Spinal cord (tissue), 10 donors: ENCODE data around the gene NDUFA5. TPM values are rescaled to one million over a fixed set of nuclear protein-coding genes. Genes with fewer than 3 reads are reported as not detected.
A peak's percentile ranks its signal among the peaks of the same experiment; 100 is the strongest.

Source experiments
- DNase-seq, 6 donors: peaks; one replicate each; pipeline versions ENCODE4 v3.0.0 to v3.0.0-alpha.2; 2013 to 2015; ENCODE audit warnings: low spot score in 6 of 6, low read depth in 4 of 6
- H3K27ac ChIP-seq: one replicate; pipeline ENCODE4 v1.5.1; 2013; ENCODE audit warnings: low read depth, low read length, control low read depth
- H3K27me3 ChIP-seq: one replicate; pipeline ENCODE4 v1.6.1; 2013; ENCODE audit warnings: low read length; ENCODE audit not compliant: control insufficient read depth, insufficient read depth
- H3K36me3 ChIP-seq: one replicate; pipeline ENCODE4 v1.6.1; 2013; ENCODE audit warnings: low read length; ENCODE audit not compliant: control insufficient read depth, insufficient read depth
- H3K4me1 ChIP-seq: one replicate; pipeline ENCODE4 v1.6.1; 2013; ENCODE audit warnings: low read length; ENCODE audit not compliant: control insufficient read depth, insufficient read depth
- H3K4me3 ChIP-seq: one replicate; pipeline ENCODE4 v1.5.1; 2013; ENCODE audit warnings: low read depth, low read length, control low read depth
- H3K9me3 ChIP-seq: one replicate; pipeline ENCODE4 v1.6.1; 2013; ENCODE audit warnings: low read length; ENCODE audit not compliant: control insufficient read depth, insufficient read depth
- WGBS: methylation state at CpG from one replicate; pipeline ENCODE4 v1.1.5; 2013; ENCODE audit warnings: missing lambda C conversion rate; ENCODE audit not compliant: insufficient coverage; 5-methylcytosine and 5-hydroxymethylcytosine counted together
- polyA plus RNA-seq, 2 donors: library from polyadenylated mRNA; unstranded; fragments of 120-200 nt; gene quantifications; one replicate each; pipeline ENCODE4 v1.2.1, GENCODE V29; 2013; ENCODE audit not compliant: insufficient read length in 2 of 2
- total RNA-seq, 2 donors: library from RNA; depleted of rRNA in 1 of 2; stranded (reverse); fragments of 120-200 nt in 1 of 2; fragments of >200 nt in 1 of 2; gene quantifications; one replicate each; pipeline versions ENCODE4 v1.2.3 to v1.2.4, GENCODE V29; 2013 to 2014
- donor health status: healthy.

Gene NDUFA5
- total and polyA plus RNA-seq, 4 donors: 99.9 to 259 (median 184) TPM

DNA sequence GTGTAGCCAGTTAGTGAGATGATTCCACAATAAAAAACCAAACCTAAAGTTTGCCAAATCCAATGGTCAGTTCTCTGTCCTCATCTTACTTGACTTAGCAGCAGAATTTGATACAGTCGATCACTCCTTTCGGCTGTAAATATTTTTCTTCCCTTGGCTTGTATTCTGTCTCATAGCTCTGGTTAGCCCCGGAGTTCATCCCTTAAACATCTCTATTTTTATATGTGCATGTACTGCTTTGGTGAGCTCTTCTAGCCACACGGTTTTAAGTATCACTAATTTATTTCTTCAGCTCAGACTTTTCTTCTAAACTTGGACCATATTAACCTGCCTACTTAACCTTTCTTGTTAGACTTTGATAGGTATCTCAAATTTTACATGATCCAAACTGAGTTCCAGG, 26.2 kb upstream of the NDUFA5 start:
- Histone ChIP-seq H3K27ac (no peak overlapping the region), H3K4me3 (no peak overlapping the region), H3K9me3 (no peaks in the 10 kb centered on the region), H3K27me3 (no peaks in the 10 kb centered on the region), H3K4me1 (no peaks in the 10 kb centered on the region), H3K36me3 (no peaks in the 10 kb centered on the region)
- DNase-seq: no peak
- WGBS: 100% methylated on average over 1 of the region's 4 CpGs

DNA sequence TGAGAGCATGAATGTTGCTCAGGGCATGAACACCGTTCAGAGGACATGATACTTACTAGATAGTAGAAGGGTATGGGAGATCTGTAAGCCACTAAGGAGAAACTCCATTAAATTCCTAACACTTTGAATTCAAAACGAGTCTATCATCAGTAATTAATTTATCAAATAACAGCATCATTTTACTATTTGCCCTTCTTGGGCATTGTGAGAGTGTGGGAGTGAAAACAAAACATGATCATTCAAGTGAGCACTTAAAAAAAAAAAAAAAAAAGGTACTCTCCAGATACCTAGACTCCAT, 23.5 kb upstream of the NDUFA5 start:
- H3K4me1 ChIP-seq: no peaks in the 10 kb centered on the region
- no peak for DNase-seq
- no CpG with 5 or more reads among the region's 2 CpGs for WGBS
- H3K9me3 ChIP-seq: no peaks in the 10 kb centered on the region
- H3K27me3 ChIP-seq: no peaks in the 10 kb centered on the region
- H3K27ac ChIP-seq: no peak overlapping the region
- no peaks in the 10 kb centered on the region for H3K36me3 ChIP-seq
- no peak overlapping the region for H3K4me3 ChIP-seq

DNA sequence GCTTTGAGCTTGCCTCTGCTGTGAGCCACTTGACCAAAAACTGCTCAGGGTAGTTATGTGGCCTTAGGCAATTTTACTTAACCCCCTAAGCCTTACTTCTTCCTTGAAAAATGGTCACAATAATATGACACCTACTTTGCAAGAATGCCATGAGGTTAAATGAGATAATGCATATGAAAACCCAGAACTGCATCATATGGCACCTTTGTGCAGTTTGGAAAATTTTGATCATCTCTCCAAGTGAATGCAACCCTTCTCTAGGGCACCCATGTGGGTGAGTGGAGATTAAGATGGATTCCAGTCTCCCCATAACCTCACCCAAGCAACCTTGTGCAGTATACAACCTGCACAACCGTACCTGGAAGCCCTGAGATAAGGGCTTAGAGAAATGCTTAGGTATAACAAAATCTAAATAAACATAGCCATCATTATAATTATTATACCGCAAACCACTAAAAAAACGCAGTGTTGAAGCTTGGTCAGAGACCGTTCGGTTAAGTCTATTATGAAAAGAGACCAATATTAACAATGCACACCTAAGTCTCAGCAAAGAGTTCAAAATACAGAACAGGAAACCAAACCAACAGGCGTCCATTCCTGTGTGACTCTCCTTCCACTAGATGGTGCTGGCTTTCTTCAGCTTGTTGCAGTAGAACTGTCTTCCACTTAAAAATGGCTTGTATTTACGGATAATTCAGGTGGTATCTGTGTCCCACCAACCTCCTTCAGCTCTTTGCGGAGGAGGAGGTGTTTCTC, 23.0 kb upstream of the NDUFA5 start:
- Histone ChIP-seq H3K27me3 (no peaks in the 10 kb centered on the region), H3K36me3 (no peaks in the 10 kb centered on the region), H3K4me3 (no peak overlapping the region), H3K4me1 (no peaks in the 10 kb centered on the region), H3K27ac (no peak overlapping the region), H3K9me3 (no peaks in the 10 kb centered on the region)
- peak in 3 of 6 donors; percentile 3 to 43 (median 29) for DNase-seq
- 22% methylated on average over 3 of the region's 8 CpGs for WGBS

DNA sequence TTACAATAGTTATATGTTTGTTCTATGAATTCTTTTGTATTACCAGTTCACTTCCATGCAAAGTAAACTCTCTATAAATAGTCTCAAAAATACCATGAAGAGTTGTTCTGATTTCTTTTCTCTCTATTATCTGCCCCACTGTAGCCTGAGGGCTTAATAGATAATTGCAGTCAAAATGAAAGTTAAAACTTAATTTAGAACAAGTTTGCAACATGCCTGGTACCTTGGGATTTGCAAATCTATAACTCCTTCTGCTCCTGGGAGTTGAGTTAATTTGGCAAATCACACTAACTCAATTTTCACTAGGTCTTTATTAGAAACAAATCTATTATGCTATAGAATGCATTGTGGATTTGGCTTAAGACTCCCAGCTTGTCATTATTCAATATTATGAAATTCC, 21.8 kb upstream of the NDUFA5 start:
- Histone ChIP-seq H3K27ac (no peak overlapping the region), H3K27me3 (no peaks in the 10 kb centered on the region), H3K4me3 (no peak overlapping the region), H3K4me1 (no peaks in the 10 kb centered on the region), H3K9me3 (no peaks in the 10 kb centered on the region), H3K36me3 (no peaks in the 10 kb centered on the region)
- peak in 1 of 6 donors; percentile 8 for DNase-seq

DNA sequence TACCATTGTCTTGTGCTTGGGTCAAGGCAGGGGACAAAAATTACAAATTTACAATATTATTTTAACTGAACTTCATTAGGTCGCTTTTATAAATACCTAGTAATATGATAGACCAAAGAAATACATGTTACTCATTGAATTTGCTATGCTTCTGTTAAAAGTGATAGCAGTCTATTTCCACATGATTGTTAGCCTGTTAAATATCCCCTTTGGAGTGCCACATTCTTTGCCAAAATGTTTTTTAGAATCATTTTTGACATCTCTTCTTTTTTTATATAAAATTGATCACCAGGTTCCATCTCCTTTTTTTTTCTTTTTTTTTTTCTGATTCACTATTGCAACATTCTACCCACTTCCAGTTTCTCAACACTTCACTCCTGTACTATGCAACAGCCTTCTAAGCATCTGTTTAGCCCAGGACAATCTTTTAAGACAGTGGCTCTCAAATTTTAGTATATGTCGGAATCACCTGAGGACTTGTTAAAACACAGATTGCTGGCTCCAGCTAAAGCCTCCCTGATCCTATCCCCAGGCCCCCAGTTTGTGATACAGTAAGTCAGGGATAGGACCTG, 16.4 kb upstream of the NDUFA5 start:
- DNase-seq: no peak

DNA sequence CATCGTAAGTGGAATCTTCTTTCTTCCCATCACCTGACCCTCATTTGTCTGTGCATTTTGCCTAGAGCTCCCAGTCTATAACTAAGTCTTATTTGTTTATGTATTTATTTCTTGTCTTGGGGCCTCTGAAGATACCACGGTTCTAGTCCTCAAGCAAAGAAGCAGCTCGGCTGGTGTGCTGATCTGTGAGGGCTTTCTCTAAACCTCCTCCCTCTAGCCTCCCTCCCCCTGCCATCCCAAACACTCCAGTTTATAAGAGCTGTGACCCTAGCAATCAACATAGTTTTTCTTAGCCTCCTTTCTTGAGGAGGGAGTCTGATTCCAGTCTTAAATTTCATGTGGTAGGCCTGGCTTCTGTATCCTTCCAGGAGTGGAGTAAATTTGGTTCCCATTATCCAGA, 15.7 kb upstream of the NDUFA5 start:
- no peak for DNase-seq
- Histone ChIP-seq H3K9me3 (no peaks in the 10 kb centered on the region), H3K4me1 (no peaks in the 10 kb centered on the region), H3K4me3 (no peak overlapping the region), H3K27ac (no peak overlapping the region), H3K36me3 (no peaks in the 10 kb centered on the region), H3K27me3 (no peaks in the 10 kb centered on the region)
- no CpG with 5 or more reads among the region's 3 CpGs for WGBS

More for the DNA sequence above, 16.4 kb upstream of the NDUFA5 start:
- Histone ChIP-seq H3K36me3 (no peaks in the 10 kb centered on the region), H3K4me1 (no peaks in the 10 kb centered on the region), H3K27me3 (no peaks in the 10 kb centered on the region), H3K4me3 (no peak overlapping the region), H3K27ac (no peak overlapping the region), H3K9me3 (no peaks in the 10 kb centered on the region)
- WGBS: no CpG with 5 or more reads among the region's 2 CpGs

DNA sequence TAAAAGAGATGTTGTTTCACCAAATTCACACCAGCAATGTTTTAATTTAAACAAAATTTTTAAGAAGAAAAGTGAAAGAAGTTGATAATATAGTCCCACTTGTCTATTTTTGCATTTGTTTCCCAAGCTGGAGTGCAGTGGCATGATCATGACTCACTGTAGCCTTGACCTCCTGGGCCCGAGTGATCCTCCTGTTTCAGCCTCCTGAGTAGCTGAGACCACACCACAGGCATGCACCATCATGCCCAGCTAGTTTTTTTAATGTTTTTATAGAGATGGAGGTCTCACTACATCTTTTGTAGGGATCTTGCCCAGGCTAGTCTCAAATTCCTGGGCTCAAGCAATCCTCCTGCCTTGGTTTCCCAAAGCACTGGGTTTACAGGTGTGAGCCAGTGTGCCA, 14.1 kb upstream of the NDUFA5 start:
- no peak overlapping the region for H3K4me3 ChIP-seq
- H3K27ac ChIP-seq: no peak overlapping the region
- H3K9me3 ChIP-seq: no peaks in the 10 kb centered on the region
- no peak for DNase-seq
- no peaks in the 10 kb centered on the region for H3K36me3 ChIP-seq
- no peaks in the 10 kb centered on the region for H3K4me1 ChIP-seq
- 86% methylated on average over 1 of the region's 1 CpG for WGBS
- no peaks in the 10 kb centered on the region for H3K27me3 ChIP-seq

DNA sequence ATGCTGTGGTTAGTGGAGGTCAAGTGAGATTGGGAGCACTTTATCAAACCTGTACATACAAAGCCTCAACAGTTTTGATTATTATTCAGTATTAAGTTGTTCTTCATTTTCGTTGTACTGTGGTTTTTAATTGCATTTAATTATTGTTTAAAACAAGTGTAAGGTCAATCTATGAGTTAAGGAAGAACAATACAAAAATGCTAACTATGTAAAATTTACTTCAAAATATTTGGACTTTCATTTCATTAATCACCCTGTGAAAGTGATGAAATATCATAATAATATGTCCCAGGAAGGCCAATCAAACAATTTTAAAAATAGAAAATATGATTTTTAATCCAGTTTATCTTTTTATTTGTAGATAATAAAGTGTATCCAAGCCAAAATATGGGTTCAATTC, 13.6 kb upstream of the NDUFA5 start:
- no CpG with 5 or more reads among the region's 1 CpG for WGBS
- H3K27ac ChIP-seq: no peak overlapping the region
- H3K36me3 ChIP-seq: no peaks in the 10 kb centered on the region
- H3K9me3 ChIP-seq: no peaks in the 10 kb centered on the region
- no peak overlapping the region for H3K4me3 ChIP-seq
- no peaks in the 10 kb centered on the region for H3K4me1 ChIP-seq
- DNase-seq: no peak
- no peaks in the 10 kb centered on the region for H3K27me3 ChIP-seq

DNA sequence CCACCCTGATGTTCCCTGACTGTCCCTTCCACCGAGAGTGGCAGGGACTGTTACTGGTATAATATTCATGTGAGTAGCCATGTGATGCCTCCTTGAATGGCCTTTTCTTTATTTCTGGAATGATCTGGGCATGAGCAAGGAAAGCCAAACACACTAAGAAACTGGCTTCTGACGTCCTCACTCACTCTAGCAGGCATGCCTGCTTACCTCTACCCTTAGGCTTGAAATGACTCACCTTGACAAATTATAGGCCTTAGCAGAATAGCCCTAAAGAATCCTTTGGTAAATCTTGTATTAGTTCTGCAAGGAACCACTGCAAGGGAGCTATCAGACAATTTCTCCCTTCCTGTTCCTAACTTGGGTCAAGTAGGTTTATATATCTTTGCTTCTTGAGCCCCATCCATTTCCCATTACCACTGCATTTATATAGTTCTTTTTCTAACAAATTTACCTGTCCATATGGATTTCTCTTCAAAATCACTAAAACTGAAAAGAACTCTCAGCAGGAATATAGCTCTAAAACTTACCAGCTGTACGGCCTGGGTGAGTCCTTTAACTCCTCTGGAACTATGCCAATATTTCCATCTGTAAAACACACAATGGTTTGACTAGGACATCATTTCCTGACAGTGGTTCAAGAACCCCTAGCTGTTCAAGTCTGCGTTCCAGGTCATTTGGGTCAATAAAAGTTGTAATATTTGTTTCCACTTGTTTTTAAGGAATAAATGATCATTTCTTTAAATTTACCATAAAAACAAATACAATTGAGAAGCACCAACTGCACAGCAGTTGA, 13.0 kb upstream of the NDUFA5 start:
- 69% methylated on average over 2 of the region's 4 CpGs for WGBS
- Histone ChIP-seq H3K4me3 (no peak overlapping the region), H3K9me3 (no peaks in the 10 kb centered on the region), H3K27me3 (no peaks in the 10 kb centered on the region), H3K4me1 (no peaks in the 10 kb centered on the region), H3K36me3 (no peaks in the 10 kb centered on the region), H3K27ac (no peak overlapping the region)
- no peak for DNase-seq
